ENCODE measurements around the gene MAEA. TPM values are rescaled to one million over a fixed set of nuclear protein-coding genes. Genes with fewer than 3 reads are reported as not detected.

The MAEA gene
- total RNA-seq, 1 donor from 2014 or later = 46.8 TPM

DNA sequence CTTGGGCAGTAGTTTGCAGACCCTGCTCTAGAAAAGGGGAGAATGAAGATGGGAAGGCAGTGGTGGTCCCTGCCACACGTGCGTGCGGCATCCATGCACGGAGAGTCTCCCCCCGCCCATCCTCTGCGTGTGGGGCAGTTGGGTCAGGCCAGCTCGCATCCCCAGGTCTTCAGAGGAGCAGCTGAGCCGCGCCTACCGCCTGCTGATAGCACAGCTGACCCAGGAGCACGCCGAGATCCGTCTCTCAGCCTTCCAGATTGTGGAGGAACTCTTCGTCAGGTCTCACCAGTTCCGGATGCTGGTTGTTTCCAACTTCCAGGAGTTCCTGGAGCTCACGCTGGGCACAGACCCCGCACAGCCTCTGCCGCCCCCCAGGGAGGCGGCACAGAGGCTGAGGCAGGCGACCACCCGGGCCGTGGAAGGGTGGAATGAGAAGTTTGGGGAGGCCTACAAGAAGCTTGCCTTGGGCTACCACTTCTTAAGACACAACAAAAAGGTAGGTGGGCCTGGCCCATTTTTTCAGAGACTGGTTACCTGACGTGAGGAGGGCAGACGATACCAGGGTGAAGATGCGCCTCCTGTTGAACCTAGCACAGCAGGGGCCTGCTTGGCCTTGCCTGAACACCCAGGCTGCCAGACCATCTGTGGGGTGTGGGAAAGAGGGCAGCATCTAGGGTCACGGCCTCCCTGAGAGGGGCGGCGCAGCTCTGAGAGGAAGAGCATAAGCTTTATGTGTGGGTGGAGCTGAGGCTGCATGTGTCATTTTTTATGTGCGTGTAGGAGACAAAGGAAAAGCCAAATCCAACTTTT is 59.9 kb downstream of the MAEA start:
- no peak for DNase-seq (ENCODE audit: low spot score)

DNA sequence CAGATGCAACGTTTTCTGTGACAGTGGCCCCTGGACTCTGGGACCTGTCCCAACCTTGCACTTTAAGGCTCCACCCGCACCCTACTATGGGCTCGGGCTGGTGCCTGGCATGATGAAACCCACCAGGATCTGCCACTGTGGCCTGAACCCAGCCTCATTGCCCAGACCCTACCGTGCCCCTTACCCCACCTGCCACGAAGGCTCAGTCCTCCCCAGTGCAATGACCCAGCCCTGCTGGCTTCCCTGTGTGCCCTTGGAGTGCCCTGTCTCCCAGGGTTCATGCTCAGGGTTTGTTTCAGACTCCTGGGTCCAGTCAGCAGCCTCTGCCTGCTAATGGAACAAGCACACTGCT is 60.5 kb downstream of the MAEA start:
- DNase-seq (ENCODE audit: low spot score) = no peak

DNA sequence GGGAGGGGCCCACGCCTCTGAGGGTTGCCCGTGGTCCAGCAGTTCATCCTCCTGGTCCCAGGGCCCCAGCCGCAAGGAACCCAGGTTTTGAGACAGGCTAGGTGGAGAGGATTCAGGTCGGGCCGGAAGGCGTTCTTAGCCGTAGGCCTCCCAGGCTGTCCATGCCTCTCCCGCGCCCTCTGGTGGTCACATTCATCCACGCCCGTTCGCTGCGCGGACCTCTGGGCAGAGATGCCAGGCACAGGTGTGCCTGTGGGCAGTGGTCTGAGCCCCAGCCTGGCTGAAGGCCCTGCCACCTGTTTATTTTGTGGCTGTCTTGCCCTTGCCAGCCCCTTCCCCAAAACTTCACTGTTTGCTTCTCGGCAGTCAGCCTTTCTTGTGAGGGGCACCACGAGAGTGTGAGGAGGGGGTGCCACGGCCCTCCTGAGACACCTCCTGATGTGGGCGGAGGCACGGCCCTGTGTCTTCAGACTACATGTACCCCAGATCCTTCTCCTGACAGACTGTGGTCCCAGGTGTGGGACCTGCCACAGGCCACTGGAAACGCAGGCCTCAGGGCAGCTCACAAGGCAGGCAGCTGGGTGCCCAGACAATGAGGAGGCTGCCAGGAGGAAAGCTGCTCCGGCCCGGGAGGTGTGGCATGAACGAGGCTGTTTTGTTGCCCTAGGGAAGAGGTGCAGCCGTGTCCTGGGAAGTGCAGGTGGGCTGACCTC is 62.3 kb downstream of the MAEA start:
- DNase-seq (ENCODE audit: low spot score) = peak; percentile 94

DNA sequence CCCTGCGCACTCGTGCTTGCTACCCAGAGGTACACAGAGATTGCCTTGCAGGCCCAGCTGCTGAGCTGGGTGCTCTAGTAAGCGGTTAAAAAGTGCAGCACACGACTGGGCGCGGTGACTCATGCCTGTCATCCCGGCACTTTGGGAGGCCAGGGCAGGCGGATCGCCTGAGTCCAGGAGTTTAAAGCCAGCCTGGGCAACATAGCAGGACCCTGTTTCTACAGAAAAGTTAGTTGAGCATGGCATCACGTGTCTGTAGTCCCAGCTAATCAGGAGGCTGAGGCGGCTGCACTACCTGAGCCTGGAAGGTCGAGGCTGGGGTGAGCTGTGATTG is 62.8 kb downstream of the MAEA start:
- no peak for DNase-seq (ENCODE audit: low spot score)

DNA sequence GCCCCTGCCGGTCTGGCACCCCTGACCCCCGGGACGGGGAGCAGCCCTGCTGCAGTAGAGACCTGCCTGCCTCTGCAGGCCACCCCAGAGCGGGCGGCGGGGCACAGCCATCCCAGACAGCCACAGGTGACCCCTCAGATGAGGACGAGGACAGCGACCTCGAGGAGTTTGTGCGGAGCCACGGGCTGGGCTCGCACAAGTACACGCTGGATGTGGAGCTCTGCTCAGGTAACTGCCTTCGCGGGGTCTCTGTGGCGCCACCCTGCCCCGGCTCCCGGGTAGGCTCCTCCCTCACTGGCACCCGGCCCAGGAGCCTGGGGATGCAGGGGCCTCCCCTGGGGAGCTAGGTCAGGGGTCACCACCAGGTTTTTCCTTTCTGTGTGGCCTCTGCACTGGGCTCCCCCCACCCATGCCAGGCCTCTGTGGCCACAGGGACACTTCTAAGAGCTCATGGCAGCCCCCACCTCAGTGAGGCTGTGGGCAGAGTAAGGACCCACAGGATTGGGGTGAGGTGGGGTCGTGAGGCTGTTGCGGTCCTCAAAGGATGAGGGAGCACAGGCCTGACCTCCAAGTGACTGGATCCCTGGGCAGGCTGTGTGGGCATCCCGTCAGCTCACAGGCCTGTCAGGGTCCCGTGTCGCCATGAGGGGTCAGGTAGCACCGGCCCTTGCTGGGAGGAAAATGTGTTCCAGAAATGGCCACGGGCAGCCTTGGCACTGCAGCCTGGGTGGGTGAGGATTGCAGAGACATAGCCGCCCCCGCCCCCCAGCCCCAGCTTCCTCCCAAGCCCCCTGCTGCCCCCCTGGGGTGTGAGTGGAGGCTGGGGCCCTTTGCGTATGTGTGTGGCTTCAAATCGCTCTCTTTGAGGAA is 63.7 kb downstream of the MAEA start:
- no peak for DNase-seq (ENCODE audit: low spot score)

DNA sequence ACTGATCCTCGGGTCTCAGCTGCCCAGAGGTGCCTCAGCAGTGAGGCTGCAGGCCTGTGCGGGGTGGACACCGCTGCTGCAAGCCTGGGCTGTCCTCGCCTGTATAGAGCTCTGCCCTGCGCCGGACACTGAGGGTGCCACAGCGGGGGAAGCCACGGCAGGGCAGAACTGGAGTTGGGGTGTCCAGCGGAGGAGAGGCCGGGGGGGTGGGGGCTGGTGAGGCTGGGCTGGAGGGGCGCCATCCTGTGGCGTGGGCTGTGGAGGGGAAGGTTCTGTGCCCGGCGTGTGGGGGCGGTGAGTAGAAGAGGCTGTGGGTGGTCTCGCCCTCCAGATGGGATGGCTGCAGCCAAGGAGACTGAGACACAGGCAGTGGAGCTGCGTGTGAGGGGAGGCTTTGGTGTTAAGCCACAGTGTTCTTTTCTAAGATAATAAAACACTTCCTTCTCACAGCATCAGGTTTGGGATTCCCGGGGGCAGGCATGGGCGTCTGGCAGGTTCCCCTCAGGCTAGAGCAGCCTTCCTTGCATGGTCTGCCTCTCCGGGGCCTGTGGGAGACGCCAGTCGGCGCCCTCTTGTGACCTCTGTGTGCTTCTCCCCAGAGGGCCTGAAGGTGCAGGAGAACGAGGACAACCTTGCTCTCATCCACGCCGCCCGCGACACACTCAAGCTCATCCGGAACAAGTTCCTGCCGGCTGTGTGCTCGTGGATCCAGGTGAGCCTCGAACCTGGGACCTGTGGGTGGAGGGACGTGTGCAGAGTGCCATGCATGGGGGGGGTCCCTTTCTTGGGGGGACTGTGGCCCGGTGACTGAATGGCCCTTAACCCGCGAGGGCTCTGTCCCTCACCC is 64.7 kb downstream of the MAEA start:
- no peak for DNase-seq (ENCODE audit: low spot score)

DNA sequence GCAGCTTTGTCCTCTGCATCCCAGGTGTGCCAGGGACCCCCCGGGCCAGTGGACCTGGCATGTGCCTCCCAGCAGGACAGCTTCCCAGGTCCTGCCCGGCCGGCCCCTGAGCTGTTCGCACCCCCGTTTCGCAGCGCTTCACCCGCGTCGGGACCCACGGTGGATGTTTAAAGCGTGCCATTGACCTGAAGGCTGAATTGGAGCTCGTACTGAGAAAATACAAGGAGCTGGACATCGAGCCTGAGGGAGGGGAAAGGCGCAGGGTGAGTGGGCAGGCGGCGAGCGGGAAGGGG is 65.2 kb downstream of the MAEA start:
- DNase-seq (ENCODE audit: low spot score) = no peak

DNA sequence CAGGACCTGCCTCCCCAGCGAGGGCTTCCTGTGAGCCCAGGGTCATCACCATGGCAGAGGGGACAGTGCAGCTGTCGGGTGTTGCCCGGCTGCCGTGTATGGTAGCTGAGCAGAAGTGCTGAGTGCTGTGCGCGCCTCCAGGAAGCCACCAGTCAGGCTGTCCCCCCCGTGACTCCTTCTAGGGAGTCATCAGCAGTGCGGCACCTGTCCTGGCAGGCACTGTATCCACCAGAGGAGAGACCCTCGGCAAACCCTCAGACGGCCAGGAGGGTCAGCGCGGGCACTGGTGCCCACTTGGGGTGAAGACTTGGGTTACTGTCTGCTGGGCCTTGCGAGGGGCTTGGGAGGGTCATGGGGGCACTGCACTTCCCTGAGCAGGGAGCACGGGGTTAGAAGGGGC is 65.7 kb downstream of the MAEA start:
- no peak for DNase-seq (ENCODE audit: low spot score)

DNA sequence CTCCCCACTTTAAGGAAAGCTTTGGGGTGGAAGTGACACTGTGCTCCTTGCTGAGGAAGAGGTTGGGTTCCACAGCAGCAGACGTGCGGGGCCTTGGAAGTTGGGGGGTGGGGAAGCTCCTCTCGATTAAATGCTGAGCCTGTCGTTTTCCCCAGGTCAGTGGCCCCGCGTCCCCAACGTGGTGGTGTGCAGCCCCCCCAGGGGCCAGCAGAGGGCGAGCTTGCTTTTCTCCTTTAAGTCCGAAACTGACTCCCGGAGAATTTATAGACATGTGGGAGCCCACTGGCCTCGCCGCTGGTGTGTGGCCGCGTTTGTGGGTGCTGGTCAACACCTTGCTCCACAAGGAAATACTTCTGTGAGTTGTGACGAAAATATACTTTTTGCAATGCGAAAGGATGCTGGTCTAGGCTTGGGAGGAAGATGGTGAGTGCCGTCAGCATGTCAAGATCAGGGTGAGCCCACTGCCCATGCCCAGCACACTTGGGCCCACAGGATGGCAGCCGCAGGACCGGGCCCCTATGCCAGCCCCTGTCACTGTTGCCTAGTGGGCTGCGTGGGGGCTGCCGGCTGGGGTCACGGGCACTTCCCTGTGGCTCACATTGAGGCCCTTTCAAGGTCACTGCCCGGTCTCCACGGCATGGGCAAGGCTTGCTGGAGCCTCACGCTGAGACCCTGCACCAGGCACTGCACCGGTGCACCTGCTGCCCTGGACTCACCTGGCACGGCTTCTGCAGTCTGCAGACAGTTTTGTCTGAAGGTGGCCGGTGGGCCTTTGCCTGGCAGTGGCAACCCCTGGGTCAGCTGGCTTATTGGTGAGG is 66.7 kb downstream of the MAEA start:
- no peak for DNase-seq (ENCODE audit: low spot score)

DNA sequence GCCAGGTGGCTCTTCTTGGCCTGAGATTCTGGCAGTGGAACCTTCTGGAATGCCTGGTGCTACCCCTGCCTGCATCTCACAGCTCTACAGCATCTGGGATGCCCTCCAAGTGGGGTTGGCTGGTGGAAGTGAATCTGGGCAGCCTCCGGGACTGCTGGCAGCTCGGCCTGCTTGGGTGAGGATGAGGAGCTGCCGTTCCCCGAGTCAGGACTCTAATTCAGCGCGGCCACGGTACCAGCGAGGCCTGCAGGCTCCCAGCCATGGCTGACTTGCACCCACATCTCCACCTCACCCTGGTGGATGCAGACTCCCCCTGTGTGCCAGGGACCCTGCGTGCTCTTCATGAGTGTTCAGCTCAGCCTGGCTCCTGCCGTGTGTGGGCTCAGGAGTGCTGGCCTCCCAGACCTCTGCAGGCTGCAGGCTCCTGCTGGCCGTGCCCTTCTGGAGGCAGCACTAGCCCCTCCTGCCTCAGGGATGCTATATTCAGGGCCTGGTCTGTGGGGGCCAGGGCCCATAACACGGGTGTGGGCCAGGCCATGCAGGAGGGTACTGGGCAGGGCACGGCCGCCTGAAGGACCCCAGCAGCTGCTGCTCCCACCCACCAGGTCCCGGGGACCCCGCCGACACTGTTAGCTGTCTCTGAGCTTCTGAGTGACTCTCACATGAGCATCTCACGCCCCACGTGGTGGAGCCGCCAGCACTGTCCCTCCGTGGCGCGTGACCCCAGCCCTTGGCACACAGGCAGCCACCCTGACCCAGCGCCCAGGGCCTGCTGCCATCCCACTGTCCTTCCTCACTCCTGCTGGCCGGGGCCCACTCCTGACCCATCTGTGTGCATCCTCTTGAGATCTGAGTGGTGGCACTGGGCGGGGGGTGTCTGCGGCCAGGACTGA is 67.9 kb downstream of the MAEA start:
- no peak for DNase-seq (ENCODE audit: low spot score)

DNA sequence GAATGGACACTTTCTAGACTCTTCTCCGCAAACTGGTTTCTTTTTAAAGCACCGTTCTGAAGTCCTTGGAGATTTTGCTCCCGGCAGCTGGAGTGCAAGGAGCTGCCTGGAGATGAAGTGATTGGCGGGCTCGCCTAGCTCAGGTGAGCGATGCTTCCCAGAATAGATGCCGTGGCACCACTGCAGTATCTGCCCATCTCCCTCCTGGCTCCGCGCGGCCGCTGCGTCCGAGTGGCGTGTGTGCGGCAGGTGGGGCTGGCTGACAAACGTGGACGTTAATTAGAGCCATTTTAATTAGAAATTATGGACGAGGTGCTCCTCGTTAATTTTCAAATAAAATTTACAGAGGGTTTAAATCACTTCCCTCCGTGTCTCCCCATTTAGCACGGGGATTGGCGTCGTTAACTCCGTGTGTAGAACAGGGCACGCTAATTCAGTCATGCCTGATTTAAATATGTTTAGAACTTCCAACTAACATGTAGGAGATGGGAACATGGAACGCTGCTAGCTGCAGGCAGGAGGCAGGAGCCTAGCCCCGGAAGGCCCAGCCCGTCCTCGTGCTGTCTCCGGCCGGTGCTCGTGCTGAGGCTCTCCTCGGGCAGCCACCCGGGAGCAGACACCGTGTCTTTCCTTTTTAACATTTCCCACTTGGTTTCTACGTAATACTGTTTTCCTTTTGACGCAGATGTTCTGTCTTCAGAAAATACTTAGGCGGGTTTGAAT is 68.9 kb downstream of the MAEA start:
- DNase-seq (ENCODE audit: low spot score) = no peak

DNA sequence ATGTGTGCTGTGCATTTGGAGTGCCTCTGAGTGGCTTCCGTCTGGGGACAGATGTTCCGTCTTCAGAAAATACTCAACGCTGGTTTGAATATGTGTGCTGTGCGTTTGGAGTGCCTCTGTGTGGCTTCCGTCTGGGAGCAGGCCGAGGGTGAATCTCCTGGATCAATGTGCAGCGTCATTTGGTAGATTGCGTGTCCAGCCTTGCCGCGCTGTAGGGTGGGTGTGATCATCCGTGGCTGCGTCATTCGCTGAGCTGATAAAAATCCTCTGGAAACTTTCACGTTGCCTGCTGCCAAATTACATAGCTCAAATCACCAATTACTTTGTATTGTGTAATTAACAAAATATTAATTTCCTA is 69.4 kb downstream of the MAEA start:
- no peak for DNase-seq (ENCODE audit: low spot score)

DNA sequence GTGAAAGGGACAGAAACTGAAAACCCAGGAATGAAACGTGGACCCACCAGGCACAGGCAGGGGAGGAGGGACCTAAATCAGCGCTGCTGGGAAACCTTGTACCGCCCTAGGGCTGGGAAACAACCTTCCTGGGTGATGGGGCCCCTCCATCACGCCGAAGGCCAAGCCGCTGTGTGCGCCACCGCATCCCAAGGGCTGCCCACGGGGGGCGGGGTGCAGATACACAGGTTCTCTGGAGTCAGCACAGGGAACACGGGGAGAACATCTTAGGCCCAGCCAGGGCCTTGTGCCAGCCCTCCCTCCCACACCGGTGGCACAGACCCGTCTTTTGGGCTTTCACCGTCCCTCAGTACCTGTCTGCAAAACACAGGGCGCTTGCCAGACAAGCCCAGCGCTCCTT is 70.3 kb downstream of the MAEA start:
- no peak for DNase-seq (ENCODE audit: low spot score)

DNA sequence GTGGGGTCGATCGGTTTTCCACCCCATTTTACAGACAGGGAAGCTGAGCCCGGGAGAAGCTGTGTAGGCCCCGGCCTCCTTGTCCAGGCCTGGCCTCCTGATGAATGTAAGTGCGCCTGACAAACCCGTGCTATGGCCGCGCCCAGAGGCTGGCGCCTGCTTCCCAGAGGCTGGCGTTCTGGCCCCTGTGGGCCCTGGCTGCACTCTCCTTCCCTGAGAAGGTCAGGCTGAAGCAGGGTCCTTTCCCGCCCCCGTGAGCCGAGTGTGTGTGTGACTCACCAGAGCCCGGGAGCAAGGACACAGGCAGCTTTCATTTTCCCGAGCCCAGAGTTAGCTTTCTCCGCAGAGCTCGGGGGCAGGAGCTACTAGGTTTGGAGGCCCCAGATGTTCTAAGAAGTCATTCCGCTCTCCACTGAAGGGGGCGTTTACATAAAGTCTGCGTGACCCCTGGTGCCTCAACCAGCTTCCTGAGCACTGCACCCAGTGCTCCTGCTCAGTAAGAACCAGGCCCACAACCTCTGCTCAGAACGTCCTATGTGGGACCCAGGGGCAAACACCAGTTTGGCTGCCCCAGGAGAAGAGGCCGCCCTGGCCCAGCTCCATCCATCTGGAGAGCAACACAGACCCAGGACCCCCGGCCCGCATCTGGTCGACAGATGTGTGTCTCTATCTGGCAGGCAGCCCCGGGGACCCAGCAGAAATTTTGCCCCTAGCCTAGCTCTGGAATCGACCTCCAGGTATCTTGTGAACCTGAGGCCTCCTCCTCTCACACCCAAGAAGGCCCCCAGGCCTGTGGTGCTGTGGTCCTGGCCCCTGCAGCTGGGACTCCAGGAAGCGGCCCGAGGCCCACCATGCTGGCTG is 71.0 kb downstream of the MAEA start:
- DNase-seq (ENCODE audit: low spot score) = no peak

DNA sequence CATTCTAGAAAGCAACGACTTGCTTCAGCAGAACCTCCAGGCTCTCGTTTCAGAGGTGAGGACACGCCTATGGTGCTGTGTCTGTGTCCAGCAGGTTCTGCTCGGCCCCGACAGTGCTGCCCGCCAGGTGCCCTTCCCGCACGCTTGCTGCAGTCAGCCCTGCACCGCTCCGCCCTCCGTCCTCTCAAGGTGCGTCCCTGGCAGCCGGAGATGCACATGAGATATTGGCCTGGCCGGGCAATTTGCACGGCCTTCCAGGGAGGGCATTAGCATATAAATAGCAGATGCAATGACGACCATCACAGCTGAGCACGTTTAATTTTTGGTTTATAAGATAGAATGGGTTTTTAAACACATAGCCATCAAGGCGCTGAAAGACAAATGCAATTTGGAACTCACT is 71.7 kb downstream of the MAEA start:
- no peak for DNase-seq (ENCODE audit: low spot score)

DNA sequence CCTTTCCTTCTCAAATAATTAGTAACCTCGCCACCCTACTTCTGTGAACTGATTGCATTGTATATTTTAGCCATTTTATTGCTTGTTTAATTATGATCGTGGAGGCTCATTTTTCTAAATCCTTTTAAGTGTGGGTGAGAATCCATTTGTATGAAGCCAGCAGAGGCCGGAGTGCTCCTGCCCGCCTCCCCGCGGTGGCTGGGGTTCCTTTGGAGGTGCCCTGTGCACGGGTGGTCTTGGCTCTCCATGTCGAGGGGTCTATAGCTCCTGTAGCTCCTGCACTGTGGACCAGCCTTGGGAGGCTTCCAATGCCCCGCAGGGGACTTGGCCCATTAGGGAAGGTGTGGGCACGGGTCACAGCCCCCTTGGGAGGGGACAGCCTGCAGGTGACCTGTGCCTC is 72.4 kb downstream of the MAEA start:
- no peak for DNase-seq (ENCODE audit: low spot score)

DNA sequence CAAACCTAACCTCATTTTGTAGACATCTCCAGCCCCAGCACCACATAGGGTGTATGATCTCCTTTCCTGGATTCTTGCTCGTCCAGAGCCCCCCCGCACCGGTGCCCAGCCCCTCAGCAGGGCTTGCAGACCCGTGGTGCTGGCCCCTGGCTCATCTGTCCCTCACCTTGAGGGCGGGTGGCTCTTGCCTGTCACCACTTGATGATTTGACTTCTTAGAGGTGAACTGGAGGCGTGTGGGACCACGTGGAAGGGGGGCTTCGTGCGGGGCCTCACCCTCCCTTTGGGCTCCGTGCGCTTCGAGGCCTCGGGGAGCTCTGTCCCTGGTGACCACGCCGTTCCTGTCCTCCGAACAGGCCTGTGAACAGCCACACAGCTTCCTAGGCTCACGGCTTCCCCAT is 72.8 kb downstream of the MAEA start:
- DNase-seq (ENCODE audit: low spot score) = no peak

DNA sequence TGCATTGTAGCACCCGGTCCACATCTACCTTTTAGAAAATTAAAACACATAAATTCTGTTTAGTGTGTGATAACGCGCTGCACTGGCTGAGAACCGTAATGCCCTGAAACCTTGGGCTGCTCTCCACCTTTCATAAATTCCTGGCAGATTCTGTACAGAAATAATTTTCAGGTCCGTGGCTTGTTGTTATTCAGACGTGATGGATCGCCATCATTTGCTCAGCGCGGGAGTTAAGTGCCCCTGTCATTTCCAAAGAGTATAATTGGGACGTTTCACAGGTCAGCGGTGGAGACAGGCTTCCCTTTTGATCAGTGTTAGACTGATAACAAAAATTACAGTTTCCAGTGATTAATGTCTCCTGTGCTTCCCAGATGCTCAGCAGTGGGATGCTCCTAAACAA is 73.8 kb downstream of the MAEA start:
- no peak for DNase-seq (ENCODE audit: low spot score)
